SK-N-SH treated with all-trans-retinoic acid at 6 μM for 48 hours (cell line): ENCODE data around the gene PRKAG2.

ENCODE experiments used
- ATAC-seq: fragments of 200-7000 bp; cut with Tn5 transposase; 3 replicates; pipeline ENCODE4 v1.9.1; 2020; ENCODE audit warnings: mild to moderate bottlenecking, moderate library complexity
- ARNTL ChIP-seq: fragments of 450-650 bp; formaldehyde crosslinking; IDR thresholded peaks from 2 replicates; pipeline ENCODE4 v1.5.0; 2020; ENCODE audit warnings: low read depth, mild to moderate bottlenecking, moderate library complexity, borderline replicate concordance
- BACH2 ChIP-seq: fragments of 250-450 bp; sonication (Bioruptor Pico); IDR thresholded peaks from 2 replicates; pipeline ENCODE4 v1.9.0; 2021; ENCODE audit warnings: mild to moderate bottlenecking, borderline replicate concordance
- CREB5 ChIP-seq: fragments of 250-450 bp; sonication (Bioruptor Pico); IDR thresholded peaks from 2 replicates; pipeline ENCODE4 v1.5.1; 2020; ENCODE audit warnings: low read depth, mild to moderate bottlenecking, moderate library complexity
- CSDC2 ChIP-seq: fragments of 250-450 bp; sonication (Bioruptor Pico); IDR thresholded peaks from 2 replicates; pipeline ENCODE4 v1.5.0; 2020; ENCODE audit warnings: mild to moderate bottlenecking, moderate library complexity
- CSRNP3 ChIP-seq: fragments of 250-450 bp; sonication (Bioruptor Pico); IDR thresholded peaks from 2 replicates; pipeline ENCODE4 v1.5.1; 2021; ENCODE audit warnings: mild to moderate bottlenecking, moderate library complexity
- ESRRG ChIP-seq: fragments of 250-450 bp; sonication (Bioruptor Pico); IDR thresholded peaks from 2 replicates; pipeline ENCODE4 v1.6.1; 2021; ENCODE audit warnings: mild to moderate bottlenecking
- GLIS3 ChIP-seq: fragments of 250-450 bp; sonication (Bioruptor Pico); IDR thresholded peaks from 2 replicates; pipeline ENCODE4 v1.5.0; 2020; ENCODE audit warnings: mild to moderate bottlenecking, moderate library complexity
- ISL1 ChIP-seq: fragments of 250-450 bp; sonication (Bioruptor Pico); IDR thresholded peaks from 2 replicates; pipeline ENCODE4 v2.1.2; 2022; ENCODE audit warnings: mild to moderate bottlenecking, moderate library complexity
- PATZ1 ChIP-seq: fragments of 250-450 bp; sonication (Bioruptor Pico); IDR thresholded peaks from 2 replicates; pipeline ENCODE4 v1.8.0; 2020; ENCODE audit warnings: mild to moderate bottlenecking, moderate library complexity, borderline replicate concordance
- POU6F1 ChIP-seq: fragments of 250-450 bp; sonication (Bioruptor Pico); IDR thresholded peaks from 2 replicates; pipeline ENCODE4 v1.8.0; 2021; ENCODE audit warnings: low read depth, mild to moderate bottlenecking, moderate library complexity, borderline replicate concordance
- PPARA ChIP-seq: fragments of 250-450 bp; sonication (Bioruptor Pico); IDR thresholded peaks from 2 replicates; pipeline ENCODE4 v1.5.0; 2020; ENCODE audit warnings: mild to moderate bottlenecking, borderline replicate concordance
- RARB ChIP-seq: fragments of 250-450 bp; sonication (Bioruptor Pico); IDR thresholded peaks from 2 replicates; pipeline ENCODE4 v1.8.0; 2021; ENCODE audit warnings: mild to moderate bottlenecking, moderate library complexity
- SNAI2 ChIP-seq: fragments of 250-450 bp; sonication (Bioruptor Pico); IDR thresholded peaks from 2 replicates; pipeline ENCODE4 v1.5.0; 2020; ENCODE audit warnings: mild to moderate bottlenecking, moderate library complexity
- TCF4 ChIP-seq: fragments of 250-450 bp; sonication (Bioruptor Pico); IDR thresholded peaks from 2 replicates; pipeline ENCODE4 v1.8.0; 2021; ENCODE audit warnings: mild to moderate bottlenecking, moderate library complexity, borderline replicate concordance
- TOX ChIP-seq: fragments of 250-450 bp; sonication (Bioruptor Pico); IDR thresholded peaks from 2 replicates; pipeline ENCODE4 v1.8.0; 2021; ENCODE audit warnings: mild to moderate bottlenecking, moderate library complexity, borderline replicate concordance
- TSHZ2 ChIP-seq: fragments of 250-450 bp; sonication (Bioruptor Pico); IDR thresholded peaks from 2 replicates; pipeline ENCODE4 v1.5.0; 2020; ENCODE audit warnings: mild to moderate bottlenecking, moderate library complexity
- ZC3H10 ChIP-seq: fragments of 250-450 bp; sonication (Bioruptor Pico); IDR thresholded peaks from 2 replicates; pipeline ENCODE4 v1.5.1; 2021; ENCODE audit warnings: mild to moderate bottlenecking, moderate library complexity
- ZFP3 ChIP-seq: fragments of 250-450 bp; sonication (Bioruptor Pico); IDR thresholded peaks from 2 replicates; pipeline ENCODE4 v1.5.0; 2020; ENCODE audit warnings: mild to moderate bottlenecking, moderate library complexity
- ZFP30 ChIP-seq: fragments of 450-650 bp; formaldehyde crosslinking; IDR thresholded peaks from 2 replicates; pipeline ENCODE4 v1.5.0; 2022; ENCODE audit warnings: mild to moderate bottlenecking, moderate library complexity
- ZNF70 ChIP-seq: fragments of 450-650 bp; formaldehyde crosslinking; IDR thresholded peaks from 2 replicates; pipeline ENCODE4 v1.5.0; 2020; ENCODE audit warnings: mild to moderate bottlenecking, moderate library complexity
- ZNF8 ChIP-seq: fragments of 450-650 bp; formaldehyde crosslinking; IDR thresholded peaks from 2 replicates; pipeline ENCODE4 v1.5.0; 2020; ENCODE audit warnings: mild to moderate bottlenecking, moderate library complexity

Gene PRKAG2

GRCh38 chr7:151690606-151691005 lies 186.3 kb downstream of the PRKAG2 start (continued):
- TF ChIP-seq TSHZ2 (no peak), TOX (CRISPR knock-in tag) (no peak), ZNF70 (CRISPR knock-in tag) (no peak), GLIS3 (CRISPR knock-in tag) (no peak), ZFP30 (CRISPR knock-in tag) (no peak), SNAI2 (CRISPR knock-in tag) (0 out of 2 replicates have a peak, but pooled peaks have one; percentile 45)

- TF ChIP-seq ESRRG (no peak), ARNTL (CRISPR knock-in tag) (no peak), GLIS3 (CRISPR knock-in tag) (no peak), ZC3H10 (CRISPR knock-in tag) (no peak), RARB (no peak), ZFP30 (CRISPR knock-in tag) (no peak), ZFP3 (no peak), BACH2 (CRISPR knock-in tag) (no peak), TOX (CRISPR knock-in tag) (no peak), CREB5 (CRISPR knock-in tag) (no peak)
- ATAC-seq = no peak
Observed at GRCh38 chr7:151689196-151689971, 187.5 kb downstream of the PRKAG2 start.

GRCh38 chr7:151688236-151688780 lies 188.6 kb downstream of the PRKAG2 start:
- ATAC-seq = no peak
- TF ChIP-seq CSDC2 (CRISPR knock-in tag) = peak; percentile 75; the same call in 1 of the 2 replicates
- no peak for TF ChIP-seq PATZ1 (CRISPR knock-in tag)
- TF ChIP-seq, all 23 proteins: peak for 1

GRCh38 chr7:151687523-151688235 lies 189.2 kb downstream of the PRKAG2 start:
- ATAC-seq = peak; percentile 94
- no peak for TF ChIP-seq TSHZ2
- TF ChIP-seq ZC3H10 (CRISPR knock-in tag) = peak; percentile 58; the same call in 1 of the 2 replicates
- TF ChIP-seq ZFP30 (CRISPR knock-in tag) = 0 out of 2 replicates have a peak, but pooled peaks have one; percentile 19
- no peak for TF ChIP-seq ARNTL (CRISPR knock-in tag)
- TF ChIP-seq GLIS3 (CRISPR knock-in tag) = 0 out of 2 replicates have a peak, but pooled peaks have one; percentile 29
- peak; percentile 83; the same call in 1 of the 2 replicates for TF ChIP-seq RARB
- TF ChIP-seq PPARA = no peak
- TF ChIP-seq SNAI2 (CRISPR knock-in tag) = no peak; the same call in none of the 2 replicates
- no peak for TF ChIP-seq ZNF70 (CRISPR knock-in tag)
- peak; percentile 51 for TF ChIP-seq ISL1 (CRISPR knock-in tag)
- TF ChIP-seq TCF4 (CRISPR knock-in tag) = no peak
- TF ChIP-seq ESRRG = no peak
- no peak for TF ChIP-seq CSRNP3 (CRISPR knock-in tag)
- peak; percentile 85 for TF ChIP-seq ZFP3
- no peak for TF ChIP-seq POU6F1
- TF ChIP-seq ZNF8 (CRISPR knock-in tag) = peak; percentile 14; the same call in 1 of the 2 replicates
